GM21360 (cell line): Measurements from ENCODE around the gene PTTG1IP.

Experiments used
- ATAC-seq: cut with Tn5 transposase; IDR thresholded peaks from one replicate; pipeline ENCODE4 v1.9.1; 2021; ENCODE audit warnings: mild to moderate bottlenecking, moderate library complexity; ENCODE audit not compliant: unreplicated experiment

Gene PTTG1IP

GRCh38 chr21:44813149-44813548, 60.3 kb downstream of the PTTG1IP start:
- no peak for ATAC-seq

- ATAC-seq: no peak
Measured at GRCh38 chr21:44812640-44813039, 60.9 kb downstream of the PTTG1IP start.

- ATAC-seq: no peak
Measured at GRCh38 chr21:44810779-44811178, 62.7 kb downstream of the PTTG1IP start.

GRCh38 chr21:44805859-44806258, 67.6 kb downstream of the PTTG1IP start:
- no peak for ATAC-seq

GRCh38 chr21:44805226-44805625, 68.3 kb downstream of the PTTG1IP start:
- ATAC-seq: no peak

GRCh38 chr21:44804762-44805161, 68.7 kb downstream of the PTTG1IP start:
- ATAC-seq: no peak

GRCh38 chr21:44803651-44804050, 69.8 kb downstream of the PTTG1IP start:
- ATAC-seq: no peak

GRCh38 chr21:44802396-44803153, 70.9 kb downstream of the PTTG1IP start:
- no peak for ATAC-seq

GRCh38 chr21:44801468-44802395, 71.8 kb downstream of the PTTG1IP start, which contains the start of gene UBE2G2:
Gene UBE2G2 (minus strand): TSS chr21:44801820. CDS start chr21:44801748, 72 bp downstream.
- peak; percentile 69 for ATAC-seq

GRCh38 chr21:44800971-44801467, 72.5 kb downstream of the PTTG1IP start:
- ATAC-seq: no peak

- ATAC-seq: no peak
Measured at GRCh38 chr21:44800103-44800502, 73.4 kb downstream of the PTTG1IP start.

- ATAC-seq: no peak
Measured at GRCh38 chr21:44799646-44800045, 73.8 kb downstream of the PTTG1IP start.
